Activated CD4-positive, alpha-beta T cell treated with anti-CD3 and anti-CD28 coated beads, Interleukin-2, amount 50 U/mL, for 16 hours (primary cell): Measurements from ENCODE around the gene IST1.
"Not testable (repeated sequence)": the region's sequence is repeated elsewhere in the genome, so short reads cannot be mapped to it uniquely, and the experiment has no call there.

ENCODE experiments used
- DNase-seq: peaks from one replicate; pipeline ENCODE4 v3.0.0-alpha.2; 2020

Gene IST1

GRCh38 chr16:71894921-71895678, at the start of gene IST1:
TSS of gene IST1 (plus strand) at chr16:71895531. CDS start at chr16:71915641, 20,110 bp downstream.
- peak; percentile 98 for DNase-seq

GRCh38 chr16:71845639-71846430, 49.5 kb upstream of the IST1 start, which contains the start of gene ATXN1L:
TSS of gene ATXN1L (plus strand) at chr16:71845976. CDS start at chr16:71849741, 3,765 bp downstream.
- DNase-seq: peak; percentile 94

DNA sequence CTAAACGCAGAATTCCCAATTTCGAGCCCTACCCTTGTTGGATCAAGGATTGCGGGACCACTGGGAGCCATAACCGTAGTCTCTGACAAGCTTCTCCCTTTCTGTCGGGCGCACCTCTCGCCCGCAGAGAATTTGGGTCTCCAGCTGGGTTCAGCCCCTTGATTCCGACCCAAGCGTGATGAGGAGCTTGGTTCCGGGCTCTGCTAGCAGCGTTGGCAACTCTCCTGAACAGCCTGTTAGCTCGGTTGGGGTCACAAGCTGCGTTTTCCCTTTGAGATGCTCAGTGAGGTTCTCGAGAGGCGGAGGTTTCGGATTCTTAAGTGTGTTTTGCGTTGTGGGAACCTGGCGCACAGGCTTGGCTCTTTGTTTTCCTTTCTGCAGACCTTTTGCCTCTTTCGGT, 48.9 kb upstream of the IST1 start:
- no peak for DNase-seq

DNA sequence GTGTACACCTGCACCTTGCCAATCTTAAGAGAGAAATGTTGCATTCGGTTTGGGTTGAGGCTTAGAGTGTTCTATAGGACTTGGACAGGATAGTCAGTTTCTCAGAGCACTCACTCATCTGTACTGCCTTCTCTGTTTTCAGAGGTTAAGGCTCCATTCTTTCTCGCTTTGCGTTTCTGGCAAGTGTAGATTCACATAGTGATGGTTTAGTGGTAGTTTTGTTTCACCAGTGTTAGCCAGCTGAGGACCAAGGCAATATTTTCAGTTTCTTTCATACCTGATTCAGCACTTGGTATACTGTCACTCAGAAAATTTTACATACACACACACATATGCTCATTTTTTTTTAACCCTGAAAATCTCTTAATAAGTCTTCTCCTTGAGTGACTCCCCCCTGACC, 48.2 kb upstream of the IST1 start:
- DNase-seq: no peak

GRCh38 chr16:71848622-71849021, 46.7 kb upstream of the IST1 start:
- no peak for DNase-seq

GRCh38 chr16:71851746-71852145, 43.6 kb upstream of the IST1 start:
- no peak for DNase-seq

GRCh38 chr16:71852158-71852557, 43.2 kb upstream of the IST1 start:
- no peak for DNase-seq

GRCh38 chr16:71852561-71852960, 42.8 kb upstream of the IST1 start:
- DNase-seq: no peak

DNA sequence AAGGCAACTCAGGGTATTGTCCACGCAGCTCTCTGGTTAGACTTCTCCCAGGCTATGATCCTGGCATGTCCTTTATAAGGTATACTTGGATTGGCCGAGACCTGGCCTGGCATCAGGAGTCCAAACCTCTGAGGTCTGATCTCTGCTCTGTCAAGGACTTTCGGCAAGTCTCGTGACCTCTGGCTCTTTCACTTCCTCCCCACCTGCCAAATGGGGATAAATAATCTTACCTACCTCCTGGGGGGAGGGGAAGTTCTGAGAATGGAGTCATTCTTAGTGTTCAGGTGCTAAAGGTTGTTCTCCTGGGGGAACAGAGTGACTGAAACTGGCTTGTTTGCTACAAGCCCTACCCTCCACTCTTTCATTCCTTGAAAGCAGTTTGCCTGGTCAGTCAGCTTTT, 41.9 kb upstream of the IST1 start:
- DNase-seq: no peak

DNA sequence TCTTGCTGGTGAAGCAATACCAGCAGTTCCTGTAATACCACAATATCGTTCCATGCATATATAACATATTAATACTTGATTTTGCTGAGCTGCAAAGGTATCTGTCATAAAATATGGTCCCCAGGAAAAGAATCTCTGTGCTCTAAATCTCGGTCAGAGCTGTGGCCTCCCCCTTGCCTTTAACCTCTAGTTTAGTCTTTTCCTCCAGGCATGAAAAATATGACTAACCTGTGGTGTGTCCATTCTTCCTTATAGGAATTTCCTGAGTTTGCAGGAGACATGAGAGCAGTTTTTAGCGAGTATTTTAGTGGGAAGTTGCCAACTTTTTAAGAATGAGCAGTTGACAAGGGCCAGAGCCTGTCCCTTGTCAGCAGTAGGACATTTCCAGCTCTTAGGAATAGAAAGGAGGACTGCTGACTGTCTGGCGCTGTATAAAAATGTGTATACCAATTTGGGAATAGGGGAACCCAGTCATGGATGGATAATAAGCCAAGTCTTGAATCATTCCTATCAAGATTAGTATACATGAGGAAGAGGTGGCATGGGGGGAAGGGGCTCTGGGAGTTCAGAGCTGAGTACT, 40.9 kb upstream of the IST1 start:
- DNase-seq: no peak

DNA sequence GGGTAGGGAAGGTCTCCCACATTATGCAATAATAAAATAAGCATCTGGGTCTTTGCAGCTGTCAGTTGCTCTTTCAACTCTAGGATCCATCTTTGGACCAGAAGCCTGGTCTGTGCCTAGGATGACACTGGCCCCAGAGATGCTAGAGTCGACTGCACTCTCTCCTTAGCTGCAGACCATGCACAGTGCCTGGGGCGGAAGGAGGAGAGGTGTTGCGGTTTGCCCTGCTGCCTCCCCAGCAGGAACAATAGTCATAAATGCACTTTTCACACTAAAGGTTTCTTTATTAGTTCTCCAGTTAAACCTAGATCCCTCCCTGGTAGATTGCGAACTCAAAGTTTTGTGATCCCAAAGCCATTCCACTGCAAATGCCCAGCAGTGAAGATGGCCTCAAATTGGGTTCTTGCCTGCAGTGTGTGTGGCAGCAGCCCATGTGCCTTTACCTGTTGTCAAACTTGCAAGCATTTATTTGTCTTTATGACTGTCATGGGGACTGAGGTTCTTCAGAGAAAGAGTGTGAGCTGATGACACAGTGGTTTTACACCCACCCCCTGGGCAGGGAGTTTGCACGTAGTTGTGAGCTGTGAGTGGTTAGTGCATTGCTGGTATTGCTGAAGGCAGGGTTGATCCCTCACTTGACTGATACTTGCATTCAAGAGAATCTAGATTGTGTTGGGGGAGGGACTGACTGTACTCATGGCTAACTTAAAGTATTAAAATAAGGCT, 39.2 kb upstream of the IST1 start:
- DNase-seq: peak; percentile 59

- DNase-seq: no peak
Measured at GRCh38 chr16:71859762-71860521, 35.4 kb upstream of the IST1 start.

GRCh38 chr16:71863995-71864394, 31.3 kb upstream of the IST1 start:
- DNase-seq: no peak

GRCh38 chr16:71865173-71865863, 30.0 kb upstream of the IST1 start:
- no peak for DNase-seq

- not testable (repeated sequence) for DNase-seq
Measured at GRCh38 chr16:71867175-71867574, 28.2 kb upstream of the IST1 start.

GRCh38 chr16:71867939-71868338, 27.4 kb upstream of the IST1 start:
- no peak for DNase-seq

GRCh38 chr16:71869089-71869488, 26.2 kb upstream of the IST1 start:
- no peak for DNase-seq

- no peak for DNase-seq
Measured at GRCh38 chr16:71870818-71871217, 24.5 kb upstream of the IST1 start.

- DNase-seq: no peak
Measured at GRCh38 chr16:71873199-71873598, 22.1 kb upstream of the IST1 start.

GRCh38 chr16:71878911-71879310, 16.4 kb upstream of the IST1 start:
- no peak for DNase-seq

- DNase-seq: no peak
Measured at GRCh38 chr16:71880176-71880575, 15.2 kb upstream of the IST1 start.
